Measurements from ENCODE around the gene ZNF267.

GRCh38 chr16:31870809-31871208 lies 2.8 kb upstream of the ZNF267 start:
- no peak for TF ChIP-seq CTCF (IDR thresholded peaks at IDR 0.05)
- TF ChIP-seq POLR2A (IDR thresholded peaks at IDR 0.05): no peak

All from upper lobe of left lung (tissue), 4 donors.